Osteocyte (in vitro differentiated cells): Measurements from ENCODE around the gene CDH8. TPM values are rescaled to one million over a fixed set of nuclear protein-coding genes. Genes with fewer than 3 reads are reported as not detected.

Experiments
- DNase-seq: peaks from one replicate; pipeline ENCODE4 v3.0.0; 2021; ENCODE audit warnings: mixed read lengths; ENCODE audit not compliant: unreplicated experiment; ENCODE audit errors: extremely low spot score
- H3K27ac Mint-ChIP-seq: one replicate; pipeline ENCODE4 v1.8.0; 2021; ENCODE audit warnings: mild to moderate bottlenecking, mixed read lengths; ENCODE audit not compliant: unreplicated experiment
- H3K27me3 Mint-ChIP-seq: one replicate; pipeline ENCODE4 v1.8.0; 2021; ENCODE audit warnings: mixed read lengths; ENCODE audit not compliant: unreplicated experiment
- H3K36me3 Mint-ChIP-seq: one replicate; pipeline ENCODE4 v1.8.0; 2021; ENCODE audit warnings: mixed read lengths; ENCODE audit not compliant: unreplicated experiment
- H3K4me1 Mint-ChIP-seq: one replicate; pipeline ENCODE4 v1.8.0; 2021; ENCODE audit warnings: mixed read lengths; ENCODE audit not compliant: unreplicated experiment
- H3K4me3 Mint-ChIP-seq: one replicate; pipeline ENCODE4 v1.8.0; 2021; ENCODE audit warnings: mild to moderate bottlenecking, moderate library complexity, mixed read lengths; ENCODE audit not compliant: unreplicated experiment
- H3K9me3 Mint-ChIP-seq: one replicate; pipeline ENCODE4 v1.8.0; 2021; ENCODE audit warnings: mixed read lengths; ENCODE audit not compliant: unreplicated experiment
- CTCF ChIP-seq: fragments of 200-600 bp; sonication (generic); IDR thresholded peaks from 2 replicates; pipeline ENCODE4 v1.5.0; 2021; ENCODE audit warnings: antibody characterized with exemption, mild to moderate bottlenecking, moderate library complexity
- total RNA-seq: library from RNA; stranded (reverse); gene quantifications from 2 replicates; pipeline ENCODE4 v1.2.1, GENCODE V29; 2021

CDH8 gene
- total RNA-seq, 1 donor from 2014 or later = 7.7 TPM

DNA sequence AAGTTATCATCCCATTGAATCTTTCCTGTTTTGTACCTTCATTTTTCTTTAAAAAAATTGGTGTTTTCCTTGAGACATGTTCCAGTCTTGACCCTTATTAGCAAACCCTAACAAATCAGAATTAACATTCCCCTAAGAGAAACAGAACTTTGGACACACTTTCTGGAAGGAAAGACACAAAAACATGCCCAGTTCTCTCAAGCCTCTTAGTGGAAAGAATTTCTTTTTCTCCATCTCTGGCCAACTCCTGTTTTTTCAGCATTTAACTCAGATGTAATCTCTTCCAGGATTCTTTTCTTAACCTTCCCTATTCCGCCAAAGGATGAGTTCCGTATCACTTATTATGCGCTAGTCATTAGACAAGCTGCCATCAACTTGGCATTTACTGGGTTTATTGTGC, 23.9 kb upstream of the CDH8 start:
- H3K36me3 Mint-ChIP-seq = no peaks in the 10 kb centered on the region
- H3K27me3 Mint-ChIP-seq = peaks cover 46% of the 10 kb centered on the region
- H3K4me1 Mint-ChIP-seq = no peaks in the 10 kb centered on the region
- no peak for DNase-seq
- no peak overlapping the region for H3K4me3 Mint-ChIP-seq
- no peak overlapping the region for H3K27ac Mint-ChIP-seq
- H3K9me3 Mint-ChIP-seq = no peaks in the 10 kb centered on the region
- TF ChIP-seq CTCF = no peak

DNA sequence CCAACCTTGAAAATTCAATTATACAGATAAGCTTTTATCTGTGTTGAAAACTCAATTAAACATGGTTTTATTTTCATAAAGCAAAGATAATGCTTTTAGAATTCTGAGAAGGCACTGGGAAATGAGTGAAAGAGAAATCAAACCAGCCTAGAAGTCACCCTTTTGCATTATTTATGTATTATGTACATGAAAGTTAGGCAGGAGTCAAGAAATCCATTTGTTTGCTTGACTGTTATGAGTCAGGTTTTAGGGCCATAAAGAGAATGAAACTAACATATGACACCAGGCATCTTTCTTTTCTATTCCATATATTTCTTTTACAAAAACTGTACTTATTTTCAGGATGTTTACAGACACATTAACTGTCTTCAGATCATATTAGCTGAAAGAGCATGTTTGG, 23.3 kb upstream of the CDH8 start:
- Mint-ChIP-seq H3K4me1 (no peaks in the 10 kb centered on the region), H3K27ac (no peak overlapping the region), H3K4me3 (no peak overlapping the region), H3K27me3 (peaks cover 47% of the 10 kb centered on the region), H3K9me3 (no peaks in the 10 kb centered on the region), H3K36me3 (no peaks in the 10 kb centered on the region)
- TF ChIP-seq CTCF = no peak
- DNase-seq = no peak

GRCh38 chr16:62058412-62058811, 22.2 kb upstream of the CDH8 start:
- no peak overlapping the region for H3K27ac Mint-ChIP-seq
- no peaks in the 10 kb centered on the region for H3K36me3 Mint-ChIP-seq
- peaks cover 44% of the 10 kb centered on the region for H3K27me3 Mint-ChIP-seq
- no peak for DNase-seq
- no peak overlapping the region for H3K4me3 Mint-ChIP-seq
- no peaks in the 10 kb centered on the region for H3K4me1 Mint-ChIP-seq
- no peak for TF ChIP-seq CTCF
- no peaks in the 10 kb centered on the region for H3K9me3 Mint-ChIP-seq

GRCh38 chr16:62051942-62052341, 15.7 kb upstream of the CDH8 start:
- TF ChIP-seq CTCF = no peak
- no peak for DNase-seq
- no peaks in the 10 kb centered on the region for H3K36me3 Mint-ChIP-seq
- H3K27me3 Mint-ChIP-seq = peaks cover 55% of the 10 kb centered on the region
- H3K9me3 Mint-ChIP-seq = no peaks in the 10 kb centered on the region
- H3K4me3 Mint-ChIP-seq = no peak overlapping the region
- H3K27ac Mint-ChIP-seq = no peak overlapping the region
- no peaks in the 10 kb centered on the region for H3K4me1 Mint-ChIP-seq

DNA sequence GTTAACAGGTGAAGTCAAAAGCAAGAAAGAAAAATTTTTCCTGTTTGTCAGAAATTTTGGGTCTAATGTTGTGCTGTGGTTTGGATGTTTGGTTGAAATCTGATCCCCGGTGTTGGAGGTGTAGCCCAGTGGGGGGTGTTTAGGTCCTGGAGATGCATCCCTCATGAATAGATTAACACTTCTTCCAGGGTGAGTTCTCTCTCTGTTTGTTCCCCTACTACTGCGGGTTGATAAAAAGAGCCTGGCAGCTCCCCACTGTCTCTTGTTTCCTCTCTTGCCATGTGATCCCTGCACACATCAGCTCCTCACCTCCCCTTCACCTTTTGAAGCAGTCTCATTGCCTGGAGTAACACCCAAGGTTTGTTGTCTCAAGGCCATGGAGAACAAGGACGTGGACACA, 14.6 kb upstream of the CDH8 start:
- Mint-ChIP-seq H3K27ac (no peak overlapping the region), H3K27me3 (peaks cover 55% of the 10 kb centered on the region), H3K36me3 (no peaks in the 10 kb centered on the region), H3K4me1 (no peaks in the 10 kb centered on the region), H3K4me3 (no peak overlapping the region), H3K9me3 (no peaks in the 10 kb centered on the region)
- TF ChIP-seq CTCF = no peak
- no peak for DNase-seq
